Stimulated activated naive CD8-positive, alpha-beta T cell treated with anti-CD3 and anti-CD28 coated beads, Interleukin-15, amount 100 ng/mL, for 72 hours (primary cell): ENCODE data around the gene SHMT2.

ENCODE experiments used
- ATAC-seq: fragments of 150-1000 bp; cut with Tn5 transposase; 2 replicates; pipeline ENCODE4 v1.10.0; 2021; ENCODE audit warnings: mild to moderate bottlenecking, moderate library complexity
- DNase-seq, 2 donors: peaks; one replicate each; pipeline ENCODE4 v3.0.0; 2021 to 2022
- H3K27ac Mint-ChIP-seq, 2 donors: one replicate each; pipeline ENCODE4 v1.8.0; 2022; ENCODE audit warnings: mild to moderate bottlenecking in 2 of 2, mixed read lengths in 2 of 2, moderate library complexity in 2 of 2
- H3K27me3 Mint-ChIP-seq: one replicate; pipeline ENCODE4 v1.8.0; 2022; ENCODE audit warnings: mixed read lengths
- H3K4me1 Mint-ChIP-seq: one replicate; pipeline ENCODE4 v1.8.0; 2022; ENCODE audit warnings: mild to moderate bottlenecking, mixed read lengths
- H3K4me3 Mint-ChIP-seq, 2 donors: one replicate each; pipeline ENCODE4 v1.8.0; 2022; ENCODE audit warnings: mild to moderate bottlenecking in 2 of 2, mixed read lengths in 2 of 2, moderate library complexity in 1 of 2
- H3K9me3 Mint-ChIP-seq, 2 donors: one replicate each; pipeline ENCODE4 v1.8.0; 2022; ENCODE audit warnings: mixed read lengths in 2 of 2

SHMT2 gene

GRCh38 chr12:57236925-57237595, 7.5 kb downstream of the SHMT2 start:
- no peaks in the 10 kb centered on the region for H3K9me3 Mint-ChIP-seq
- H3K4me1 Mint-ChIP-seq = peaks cover 98% of the 10 kb centered on the region
- DNase-seq (peak; percentile 40 to 43), ATAC-seq (no peak)
- H3K27me3 Mint-ChIP-seq = peaks cover 61% of the 10 kb centered on the region
- H3K27ac Mint-ChIP-seq = peak overlapping the region in 1 of 2 donors; percentile 92
- H3K4me3 Mint-ChIP-seq = peak overlapping the region; percentile 95 to 97

- H3K4me1 Mint-ChIP-seq = peaks cover 98% of the 10 kb centered on the region
Observed at GRCh38 chr12:57237596-57237931, 8.1 kb downstream of the SHMT2 start.

GRCh38 chr12:57237932-57238853, 8.7 kb downstream of the SHMT2 start:
- peak overlapping the region in 1 of 2 donors; percentile 99 for H3K27ac Mint-ChIP-seq
- peak overlapping the region; percentile 95 to 97 for H3K4me3 Mint-ChIP-seq
- H3K4me1 Mint-ChIP-seq = peaks cover 98% of the 10 kb centered on the region
- DNase-seq (peak; percentile 56 to 58), ATAC-seq (peak; percentile 8)
- H3K27me3 Mint-ChIP-seq = peaks cover 71% of the 10 kb centered on the region
- H3K9me3 Mint-ChIP-seq = no peaks in the 10 kb centered on the region

More at GRCh38 chr12:57237596-57237931, 8.1 kb downstream of the SHMT2 start:
- no peaks in the 10 kb centered on the region for H3K9me3 Mint-ChIP-seq
- H3K27me3 Mint-ChIP-seq = peaks cover 66% of the 10 kb centered on the region
- ATAC-seq (no peak), DNase-seq (peak in 1 of 2 donors; percentile 39)
- H3K4me3 Mint-ChIP-seq = peak overlapping the region; percentile 95 to 97
- H3K27ac Mint-ChIP-seq = peak overlapping the region in 1 of 2 donors; percentile 92

GRCh38 chr12:57238854-57239554, 9.5 kb downstream of the SHMT2 start:
- H3K27ac Mint-ChIP-seq = peak overlapping the region; percentile 95 to 99
- peaks cover 77% of the 10 kb centered on the region for H3K27me3 Mint-ChIP-seq
- H3K9me3 Mint-ChIP-seq = no peaks in the 10 kb centered on the region
- peaks cover 98% of the 10 kb centered on the region for H3K4me1 Mint-ChIP-seq
- H3K4me3 Mint-ChIP-seq = peak overlapping the region; percentile 95 to 97
- DNase-seq (peak; percentile 92 to 95), ATAC-seq (peak; percentile 58)

GRCh38 chr12:57239587-57240065, 10.1 kb downstream of the SHMT2 start:
- H3K27me3 Mint-ChIP-seq = peaks cover 83% of the 10 kb centered on the region
- H3K4me3 Mint-ChIP-seq = peak overlapping the region; percentile 95 to 97
- H3K9me3 Mint-ChIP-seq = no peaks in the 10 kb centered on the region
- DNase-seq (no peak), ATAC-seq (peak; percentile 0)
- peak overlapping the region; percentile 95 to 99 for H3K27ac Mint-ChIP-seq
- peaks cover 97% of the 10 kb centered on the region for H3K4me1 Mint-ChIP-seq

GRCh38 chr12:57240066-57240921, 10.8 kb downstream of the SHMT2 start:
- Mint-ChIP-seq H3K9me3 (no peaks in the 10 kb centered on the region), H3K4me1 (peaks cover 90% of the 10 kb centered on the region)

GRCh38 chr12:57240926-57241401, 11.5 kb downstream of the SHMT2 start:
- peak; percentile 52 to 55 for DNase-seq
- Mint-ChIP-seq H3K4me1 (peaks cover 84% of the 10 kb centered on the region), H3K27ac (peak overlapping the region; percentile 95 to 99), H3K27me3 (peaks cover 79% of the 10 kb centered on the region), H3K4me3 (peak overlapping the region; percentile 95 to 97), H3K9me3 (no peaks in the 10 kb centered on the region)
- peak; percentile 10 for ATAC-seq

More at GRCh38 chr12:57240066-57240921, 10.8 kb downstream of the SHMT2 start:
- peak; percentile 32 for ATAC-seq
- DNase-seq = peak; percentile 77 to 83
- Mint-ChIP-seq H3K4me3 (peak overlapping the region; percentile 95 to 97), H3K27me3 (peaks cover 85% of the 10 kb centered on the region), H3K27ac (peak overlapping the region; percentile 95 to 99)

GRCh38 chr12:57241402-57242310, 12.1 kb downstream of the SHMT2 start:
- Mint-ChIP-seq H3K4me3 (peak overlapping the region; percentile 95 to 97), H3K4me1 (peaks cover 77% of the 10 kb centered on the region), H3K27ac (peak overlapping the region in 1 of 2 donors; percentile 77), H3K27me3 (peaks cover 72% of the 10 kb centered on the region), H3K9me3 (no peaks in the 10 kb centered on the region)
- ATAC-seq = no peak
- DNase-seq = peak in 1 of 2 donors; percentile 32

- peak overlapping the region; percentile 95 to 97 for H3K4me3 Mint-ChIP-seq
- H3K27me3 Mint-ChIP-seq = peaks cover 65% of the 10 kb centered on the region
- ATAC-seq (no peak), DNase-seq (peak in 1 of 2 donors; percentile 26)
- no peaks in the 10 kb centered on the region for H3K9me3 Mint-ChIP-seq
- peaks cover 70% of the 10 kb centered on the region for H3K4me1 Mint-ChIP-seq
- peak overlapping the region in 1 of 2 donors; percentile 28 for H3K27ac Mint-ChIP-seq
Observed at GRCh38 chr12:57242329-57242690, 12.8 kb downstream of the SHMT2 start.

- H3K27me3 Mint-ChIP-seq = peaks cover 60% of the 10 kb centered on the region
- peak; percentile 29 for ATAC-seq
- H3K4me3 Mint-ChIP-seq = peak overlapping the region; percentile 95 to 97
- peak overlapping the region in 1 of 2 donors; percentile 28 for H3K27ac Mint-ChIP-seq
- peaks cover 64% of the 10 kb centered on the region for H3K4me1 Mint-ChIP-seq
- H3K9me3 Mint-ChIP-seq = no peaks in the 10 kb centered on the region
- peak; percentile 79 to 82 for DNase-seq
Observed at GRCh38 chr12:57242691-57243454, 13.4 kb downstream of the SHMT2 start.

GRCh38 chr12:57243521-57244311, 14.2 kb downstream of the SHMT2 start:
- H3K27me3 Mint-ChIP-seq = peaks cover 51% of the 10 kb centered on the region
- H3K9me3 Mint-ChIP-seq = no peaks in the 10 kb centered on the region
- ATAC-seq (peak; percentile 29), DNase-seq (peak; percentile 86)
- peak overlapping the region; percentile 95 to 97 for H3K4me3 Mint-ChIP-seq
- peaks cover 59% of the 10 kb centered on the region for H3K4me1 Mint-ChIP-seq
- H3K27ac Mint-ChIP-seq = no peak overlapping the region

GRCh38 chr12:57244312-57244696, 14.8 kb downstream of the SHMT2 start:
- ATAC-seq = no peak
- no peak overlapping the region for H3K27ac Mint-ChIP-seq
- H3K27me3 Mint-ChIP-seq = peaks cover 46% of the 10 kb centered on the region
- H3K4me3 Mint-ChIP-seq = peak overlapping the region; percentile 95 to 97
- DNase-seq = no peak
- peaks cover 60% of the 10 kb centered on the region for H3K4me1 Mint-ChIP-seq
- H3K9me3 Mint-ChIP-seq = no peaks in the 10 kb centered on the region
